Stimulated activated CD8-positive, alpha-beta memory T cell treated with anti-CD3 and anti-CD28 coated beads, Interleukin-15, amount 100 ng/mL, for 24 hours (primary cell): ENCODE data around the gene IL18BP.

Experiments
- DNase-seq: peaks from one replicate; pipeline ENCODE4 v3.0.0-alpha.2; 2020; ENCODE audit warnings: low read depth

IL18BP gene

GRCh38 chr11:72045849-72046248 is 47.1 kb downstream of the IL18BP start:
- DNase-seq: no peak

GRCh38 chr11:72048766-72049460 is 50.2 kb downstream of the IL18BP start:
- DNase-seq: no peak
